GM18868 (cell line): Measurements from ENCODE around the gene EME2.

Experiments used
- ATAC-seq: cut with Tn5 transposase; IDR thresholded peaks from one replicate; pipeline ENCODE4 v1.9.1; 2021; ENCODE audit warnings: mild to moderate bottlenecking, moderate library complexity; ENCODE audit not compliant: unreplicated experiment

Gene EME2

DNA sequence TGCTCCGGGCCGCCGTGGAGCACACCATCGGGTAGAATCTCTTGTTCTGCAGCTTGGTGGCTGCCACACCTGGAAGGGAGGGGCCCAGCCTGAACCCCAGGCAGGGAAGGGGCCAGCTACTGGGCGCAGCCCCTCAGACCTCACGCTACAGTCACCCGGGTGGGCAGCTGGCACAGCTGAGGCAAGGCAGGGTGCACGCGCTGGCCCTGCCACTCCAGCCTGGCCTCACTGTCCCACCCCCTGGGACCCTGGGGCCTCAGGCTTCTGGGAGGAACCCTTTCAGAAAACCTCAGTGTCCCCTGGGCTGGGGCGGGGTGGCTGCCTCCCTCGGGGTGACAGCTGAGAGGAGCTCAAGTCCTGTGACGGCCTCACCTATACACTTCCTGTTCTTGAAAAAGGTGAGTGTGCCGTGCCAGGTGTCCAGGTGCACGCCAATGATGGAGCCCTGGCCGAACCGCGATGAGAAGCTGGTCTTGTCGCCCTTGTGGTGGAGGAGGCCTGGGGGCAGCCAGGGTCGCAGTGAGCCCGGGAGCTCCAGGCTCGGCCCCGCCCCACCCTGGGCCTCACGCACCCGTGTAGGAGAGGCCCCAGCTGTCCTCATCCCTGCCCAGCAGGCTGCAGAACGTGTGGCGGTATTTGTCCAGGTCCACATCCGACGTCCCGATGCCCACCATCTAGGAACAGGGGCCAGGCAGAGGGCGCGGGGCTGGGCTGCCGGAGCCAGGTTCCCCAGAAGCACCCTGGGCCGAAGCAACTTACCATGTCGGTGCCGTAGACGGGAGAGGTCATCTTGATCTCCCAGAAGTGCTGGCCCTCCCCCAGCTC, 5.0 kb downstream of the EME2 start:
- ATAC-seq: no peak

DNA sequence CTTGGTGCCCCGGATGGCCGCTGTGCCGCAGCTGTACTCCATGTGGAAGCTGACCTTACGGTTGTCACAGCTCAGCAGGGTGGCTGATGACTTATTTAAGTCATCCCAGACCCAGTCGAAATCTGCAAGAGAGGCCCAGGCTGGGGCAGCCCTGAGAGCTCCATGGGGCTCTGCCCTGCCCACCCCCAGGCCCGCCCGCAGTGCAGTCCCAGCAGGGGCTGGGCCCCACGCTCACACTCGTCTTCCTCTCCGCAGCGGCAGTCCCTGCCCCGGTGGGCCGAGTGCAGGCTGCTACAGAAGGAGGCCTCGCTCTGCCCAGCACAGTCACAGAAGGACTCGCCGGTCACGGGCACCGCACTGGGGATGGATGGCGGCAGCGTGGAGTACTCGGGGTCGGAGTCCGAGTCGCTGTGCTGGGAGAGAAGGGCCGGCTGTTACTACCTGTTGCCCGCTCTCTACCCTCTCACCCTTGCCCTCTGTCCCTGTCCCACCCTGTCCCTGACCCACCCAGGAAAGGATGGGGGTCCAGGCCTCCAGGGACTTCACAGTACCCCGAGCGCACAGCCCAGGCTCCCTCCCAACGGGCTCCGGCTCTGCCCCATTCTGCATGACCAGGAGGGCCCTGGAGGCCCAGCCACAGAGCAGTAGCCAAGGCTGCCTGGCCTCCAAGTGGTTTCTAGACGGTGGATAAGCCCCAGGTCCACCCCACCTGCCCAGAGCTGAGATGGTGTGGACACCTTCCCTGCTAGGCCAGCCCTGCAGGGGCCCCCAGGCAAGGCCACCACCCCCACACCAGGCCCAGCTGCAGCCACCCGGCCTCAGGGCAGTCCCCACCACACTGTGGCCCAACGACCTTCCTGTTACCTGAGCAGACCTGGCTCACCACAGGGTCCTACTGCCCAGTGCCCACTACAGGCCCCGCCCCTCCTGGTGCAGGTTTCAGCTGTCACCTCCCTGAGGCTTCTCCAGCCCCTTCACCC, 5.9 kb downstream of the EME2 start:
- no peak for ATAC-seq

DNA sequence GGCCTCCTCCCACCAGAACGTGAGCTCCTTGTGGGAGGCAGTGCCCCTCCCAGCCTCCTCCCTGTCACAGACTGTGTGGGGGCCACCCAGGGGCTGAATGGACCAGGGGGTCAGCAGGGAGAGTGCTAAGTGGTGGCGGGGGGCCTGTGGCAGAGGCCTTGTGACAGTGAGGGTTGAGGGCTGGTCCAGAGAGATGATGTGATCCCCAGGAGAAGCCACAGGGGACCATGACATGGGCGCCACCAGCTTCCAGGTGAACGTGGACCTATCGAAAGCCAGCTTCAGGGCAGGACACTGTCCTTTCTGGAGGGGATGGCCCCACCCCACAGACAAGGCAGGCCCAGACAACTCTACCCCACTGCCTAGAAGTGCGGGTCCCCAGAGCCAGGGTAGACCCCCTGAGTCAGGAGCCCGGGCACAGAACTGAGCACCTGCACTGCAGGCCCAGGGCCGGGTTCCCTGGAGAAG, 6.7 kb downstream of the EME2 start:
- ATAC-seq: no peak

DNA sequence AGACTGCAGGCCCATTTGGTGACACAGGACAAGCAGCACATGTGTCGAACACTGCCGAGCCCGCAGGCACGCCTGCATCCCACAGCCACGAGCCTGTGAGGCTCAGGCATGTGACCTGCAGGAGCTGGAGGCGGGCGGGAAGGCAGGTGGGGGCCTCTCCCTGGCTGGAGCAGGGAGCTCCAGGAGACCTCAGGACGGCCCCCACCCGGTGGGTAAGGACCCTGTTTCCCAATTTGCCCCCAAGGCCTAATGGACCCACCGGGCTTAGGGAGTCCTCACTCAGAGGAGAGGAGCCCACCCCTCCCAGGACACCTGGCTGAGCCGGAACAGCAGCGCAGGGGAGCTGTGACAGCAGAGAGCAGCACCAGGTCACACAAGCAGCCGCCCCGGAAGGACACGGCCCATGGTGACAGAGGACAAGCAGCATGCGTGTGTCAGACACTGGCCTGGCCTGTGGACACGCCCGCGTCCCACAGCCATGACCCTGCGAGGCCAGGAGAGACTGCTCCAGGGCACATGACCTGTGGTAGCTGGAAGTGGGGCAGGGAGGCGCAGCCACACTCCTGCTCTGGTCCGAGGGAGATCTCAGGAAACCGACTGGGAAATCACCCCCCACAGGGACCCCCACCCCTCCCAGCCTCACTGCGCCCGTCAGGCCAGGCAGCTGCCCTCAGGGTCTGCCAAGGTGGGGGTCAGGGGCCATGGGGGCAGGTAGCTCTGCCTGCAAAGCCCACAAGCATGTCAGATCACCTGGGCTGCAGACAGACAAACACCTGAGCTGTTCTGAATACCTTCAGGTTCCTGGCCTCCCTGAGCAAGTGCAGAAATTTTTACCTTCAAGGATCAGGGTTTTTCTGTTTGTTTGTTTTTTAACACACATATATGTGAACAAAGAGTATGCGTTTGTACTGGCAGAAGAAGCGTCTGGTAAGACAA, 7.4 kb downstream of the EME2 start:
- ATAC-seq: no peak

DNA sequence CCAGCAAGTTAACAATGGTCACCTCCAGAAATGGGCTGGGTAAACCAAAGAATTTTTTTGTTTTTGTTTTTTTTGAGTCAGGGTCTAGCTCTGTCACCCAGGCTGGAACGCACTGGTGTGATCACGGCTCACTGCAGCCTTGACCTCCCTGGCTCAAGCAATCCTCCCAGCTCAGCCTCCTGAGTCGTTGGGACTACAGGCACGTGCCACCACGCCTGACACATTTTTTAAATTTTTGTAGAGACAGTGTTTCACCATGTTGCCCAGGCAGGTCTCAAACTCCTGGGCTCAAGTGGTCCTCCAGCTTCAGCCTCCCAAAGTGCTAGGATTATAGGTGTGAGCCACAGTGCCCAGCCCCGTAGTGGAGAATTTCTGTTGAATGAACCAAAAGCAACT, 8.1 kb downstream of the EME2 start:
- ATAC-seq: no peak

DNA sequence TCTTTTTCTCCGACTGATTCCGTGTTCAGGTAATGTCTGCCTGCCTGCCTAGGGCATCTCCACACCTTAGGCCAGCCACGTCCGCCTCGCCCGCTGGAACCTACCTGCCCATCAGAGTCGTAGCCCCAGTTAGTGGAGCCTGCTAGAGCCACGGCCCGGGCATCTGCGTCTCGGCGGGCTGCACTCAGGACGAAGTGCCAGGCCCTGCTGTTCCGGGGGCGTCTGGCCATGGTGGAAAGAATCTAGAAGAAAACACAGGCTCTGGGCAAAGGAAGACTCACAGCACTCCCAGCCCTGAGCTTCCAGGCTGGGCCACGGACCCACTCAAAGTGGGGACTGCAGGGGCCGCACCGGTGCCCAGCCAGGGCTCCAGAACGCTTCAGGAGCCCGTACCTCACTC, 8.6 kb downstream of the EME2 start:
- no peak for ATAC-seq

DNA sequence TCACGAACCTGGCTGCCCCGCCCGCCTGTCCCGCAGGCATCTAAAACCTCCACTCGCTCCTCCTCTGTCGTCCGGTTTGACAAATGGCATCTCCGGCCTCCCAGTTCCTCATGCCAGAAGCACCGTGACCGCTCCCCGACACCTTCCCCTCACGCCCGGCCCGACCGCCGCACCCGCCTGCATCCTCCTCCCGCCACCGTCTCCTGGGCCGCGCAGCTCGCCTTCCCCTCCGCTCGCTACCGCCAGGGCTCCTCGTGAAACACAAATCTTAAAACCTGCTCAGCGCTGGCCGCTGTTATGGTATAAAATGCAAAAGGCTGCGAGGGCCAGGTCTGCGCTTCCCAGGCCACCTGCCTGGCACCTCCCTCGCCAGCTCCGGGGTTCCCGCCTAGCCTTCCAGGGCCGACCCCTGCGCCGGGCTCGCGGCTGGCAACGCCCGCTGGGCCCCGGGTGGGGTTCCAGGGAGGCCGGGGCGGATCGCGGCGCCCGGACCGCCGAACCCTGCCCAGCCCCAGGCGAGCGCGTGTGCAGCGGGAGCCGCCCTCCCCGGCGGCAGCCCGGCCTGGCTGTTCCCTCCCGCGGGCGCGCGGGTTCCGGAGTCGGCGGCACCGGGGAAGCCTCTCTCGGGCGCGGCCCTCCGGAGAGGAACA, 9.3 kb downstream of the EME2 start:
- peak; percentile 4 for ATAC-seq

DNA sequence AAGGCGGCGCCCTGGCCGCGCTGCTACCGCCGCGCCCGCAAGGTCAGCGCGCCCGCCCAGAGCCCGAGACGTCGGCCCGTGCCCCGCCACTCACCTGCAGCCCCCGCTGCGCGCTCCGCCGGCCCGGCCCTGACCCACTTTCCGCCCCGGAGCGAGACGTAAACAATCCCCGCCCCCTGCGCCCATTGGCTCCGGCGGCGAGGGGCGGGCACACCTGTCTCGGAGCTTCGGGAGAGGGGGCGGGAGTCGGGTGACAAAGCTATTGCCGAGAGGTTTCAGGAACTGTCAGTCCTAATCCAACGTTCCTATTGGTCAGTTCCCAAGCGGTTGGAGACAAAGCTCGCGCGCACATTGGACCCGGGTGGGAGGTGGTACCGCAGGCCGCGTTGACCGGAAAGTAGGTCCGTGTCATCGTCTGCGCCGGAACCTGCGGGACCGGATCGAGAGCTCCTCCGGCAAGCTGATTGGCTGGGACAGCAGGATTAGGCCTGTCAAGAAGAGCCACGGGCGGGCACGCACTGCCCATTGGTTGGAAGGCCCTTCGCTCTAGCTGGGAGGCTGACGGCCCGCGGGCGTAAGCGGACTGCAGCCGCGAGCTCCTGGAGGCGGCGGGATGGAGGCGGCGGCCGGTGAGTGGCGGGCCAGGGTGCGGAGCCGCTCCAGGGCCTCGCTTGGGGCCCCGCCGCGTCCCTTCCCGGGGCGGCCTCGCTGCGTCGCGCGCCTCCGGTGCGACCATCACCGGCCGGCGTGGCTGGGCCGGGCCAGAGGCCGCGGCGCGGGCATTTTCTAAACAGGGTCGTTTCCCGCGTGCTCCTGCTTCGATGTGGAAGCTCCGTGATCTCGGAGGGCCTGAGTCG, 10.0 kb downstream of the EME2 start, which contains the start of the genes NUBP2 and SPSB3:
TSS of gene NUBP2 (plus strand) at position 553 of the 857 bp plus-strand sequence. CDS start at position 614, 61 bp downstream.
TSS of gene SPSB3 (minus strand) at position 164 of the 857 bp plus-strand sequence. CDS start 1,088 bp downstream, outside the sequence.
- peak; percentile 84 for ATAC-seq

DNA sequence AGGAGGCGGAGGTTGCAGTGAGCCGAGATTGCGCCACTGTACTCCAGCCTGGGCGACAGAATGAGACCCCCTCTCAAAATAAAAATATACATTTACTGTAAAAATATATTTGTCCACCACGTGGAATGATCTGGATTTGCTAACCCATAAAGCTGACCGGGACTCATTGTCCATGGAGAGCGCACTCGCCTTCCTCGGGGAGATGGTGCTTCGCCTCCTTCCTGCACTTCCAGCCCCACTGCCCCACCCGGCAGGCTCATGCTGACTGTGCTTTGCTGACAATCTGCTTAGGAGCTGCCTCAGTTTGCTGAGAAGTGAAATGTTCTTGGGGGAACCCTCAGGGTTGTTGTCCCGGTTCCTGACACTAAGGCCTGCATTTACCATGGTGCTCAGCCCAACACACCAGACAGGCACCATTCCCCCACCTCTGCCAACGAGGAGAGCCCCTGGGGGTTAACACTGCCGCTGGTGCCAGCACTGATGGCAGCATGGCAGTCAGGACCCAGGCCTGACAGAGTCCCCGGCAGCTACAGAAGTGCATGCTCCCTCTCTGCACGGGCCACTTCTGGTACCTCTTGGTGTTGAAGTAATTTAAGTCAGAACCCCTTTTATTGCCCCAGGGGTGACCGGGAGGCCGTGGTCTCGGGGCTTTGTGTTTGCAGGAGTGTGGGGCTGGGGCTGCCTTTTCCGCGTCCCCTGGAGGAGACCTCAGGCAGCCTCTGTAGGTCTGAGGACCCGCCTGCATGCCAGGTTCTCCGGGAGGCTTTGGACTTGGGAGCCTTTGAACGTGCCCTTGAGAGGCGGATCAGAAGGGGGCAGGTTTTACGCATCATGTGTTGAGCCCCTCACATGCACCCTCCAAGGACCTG, 12.6 kb downstream of the EME2 start:
- ATAC-seq: no peak

DNA sequence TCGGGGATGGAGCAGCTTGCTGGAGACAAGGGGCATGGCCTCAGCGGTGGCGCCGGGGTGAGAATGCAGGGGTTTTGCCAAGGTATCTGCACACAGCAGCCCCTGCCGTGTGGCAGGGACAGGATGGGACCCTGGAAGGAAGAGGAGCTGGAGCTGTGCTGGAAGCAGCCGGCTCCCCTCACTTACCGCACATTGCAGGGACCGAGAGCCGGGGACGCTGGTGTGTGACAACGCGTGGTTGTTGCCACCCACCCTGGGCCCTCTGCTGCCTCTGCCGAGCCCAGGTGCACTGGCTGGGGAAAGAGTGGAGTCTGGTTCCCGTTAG, 13.2 kb downstream of the EME2 start:
- no peak for ATAC-seq

DNA sequence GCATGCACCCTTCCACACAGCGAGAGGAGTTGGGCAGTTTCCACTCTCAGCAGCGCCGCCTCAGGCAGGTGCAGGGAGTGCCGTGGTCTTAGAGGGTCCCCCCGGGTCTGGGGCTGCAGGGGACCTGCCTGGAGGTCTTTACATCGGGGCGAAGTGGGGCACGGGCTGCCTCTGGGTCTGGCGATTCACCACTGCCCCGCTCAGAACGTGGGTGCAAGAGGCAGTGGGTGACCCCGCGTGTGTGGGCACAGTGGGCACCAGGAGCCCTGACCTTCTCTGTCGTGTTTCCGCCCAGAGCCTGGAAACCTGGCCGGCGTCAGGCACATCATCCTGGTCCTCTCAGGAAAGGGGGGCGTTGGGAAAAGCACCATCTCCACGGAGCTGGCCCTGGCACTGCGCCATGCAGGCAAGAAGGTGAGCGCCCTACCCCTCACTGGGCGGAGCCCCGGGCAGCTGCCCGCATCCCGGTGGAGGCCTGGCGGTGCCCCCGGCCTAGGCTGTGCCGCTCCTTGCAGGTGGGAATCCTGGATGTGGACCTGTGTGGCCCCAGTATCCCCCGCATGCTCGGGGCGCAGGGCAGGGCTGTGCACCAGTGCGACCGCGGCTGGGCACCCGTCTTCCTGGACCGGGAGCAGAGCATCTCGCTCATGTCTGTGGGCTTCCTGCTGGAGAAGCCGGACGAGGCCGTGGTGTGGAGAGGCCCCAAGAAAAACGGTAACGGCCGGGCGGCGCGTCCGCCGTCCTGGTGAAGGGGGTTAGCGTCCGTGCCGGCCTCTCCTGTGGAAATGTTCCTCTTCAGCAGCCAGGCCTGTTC, 13.8 kb downstream of the EME2 start:
- no peak for ATAC-seq

DNA sequence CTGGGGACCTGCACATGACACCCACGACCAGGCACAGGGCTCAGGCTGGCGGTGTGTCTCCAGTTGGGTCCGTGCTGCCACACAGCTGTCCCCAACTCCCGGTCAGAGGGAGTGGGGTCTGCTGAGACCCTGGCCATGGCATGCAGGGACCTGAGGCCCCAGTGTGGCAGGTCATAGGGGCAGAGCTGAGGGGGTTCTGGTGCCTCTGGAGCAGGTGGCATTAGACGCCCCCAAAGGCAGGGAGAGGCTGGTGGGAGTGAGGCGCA, 14.4 kb downstream of the EME2 start:
- ATAC-seq: no peak

DNA sequence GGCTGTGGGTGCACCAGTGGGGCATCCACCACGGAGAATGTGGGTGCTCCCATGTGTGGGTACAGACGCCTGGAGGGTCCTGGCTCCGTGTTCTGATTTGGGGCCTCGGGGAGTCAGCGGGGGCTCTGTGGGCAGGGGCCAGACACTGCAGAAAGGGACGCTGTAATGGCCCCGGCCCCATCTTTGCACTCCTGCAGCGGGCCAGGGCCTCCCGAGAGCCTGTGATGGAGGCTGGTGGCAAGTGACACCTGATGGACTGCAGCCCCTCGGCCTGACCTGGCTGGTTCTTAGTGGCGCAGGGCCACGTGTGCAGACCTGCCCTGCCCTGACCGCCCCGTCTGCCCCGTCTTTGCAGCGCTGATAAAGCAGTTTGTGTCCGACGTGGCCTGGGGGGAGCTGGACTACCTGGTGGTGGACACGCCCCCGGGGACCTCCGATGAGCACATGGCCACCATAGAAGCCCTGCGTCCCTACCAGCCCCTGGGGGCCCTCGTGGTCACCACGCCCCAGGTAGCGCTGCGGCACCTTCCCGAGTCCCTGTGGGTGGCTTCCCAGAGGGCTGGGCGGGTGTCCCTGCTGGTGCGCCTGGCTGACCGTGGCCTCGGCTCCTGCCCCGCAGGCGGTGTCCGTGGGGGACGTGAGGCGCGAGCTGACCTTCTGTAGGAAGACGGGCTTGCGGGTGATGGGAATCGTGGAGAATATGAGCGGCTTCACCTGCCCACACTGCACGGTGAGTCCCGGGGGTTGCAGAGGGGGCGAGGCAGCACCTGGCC, 14.9 kb downstream of the EME2 start:
- ATAC-seq: no peak

DNA sequence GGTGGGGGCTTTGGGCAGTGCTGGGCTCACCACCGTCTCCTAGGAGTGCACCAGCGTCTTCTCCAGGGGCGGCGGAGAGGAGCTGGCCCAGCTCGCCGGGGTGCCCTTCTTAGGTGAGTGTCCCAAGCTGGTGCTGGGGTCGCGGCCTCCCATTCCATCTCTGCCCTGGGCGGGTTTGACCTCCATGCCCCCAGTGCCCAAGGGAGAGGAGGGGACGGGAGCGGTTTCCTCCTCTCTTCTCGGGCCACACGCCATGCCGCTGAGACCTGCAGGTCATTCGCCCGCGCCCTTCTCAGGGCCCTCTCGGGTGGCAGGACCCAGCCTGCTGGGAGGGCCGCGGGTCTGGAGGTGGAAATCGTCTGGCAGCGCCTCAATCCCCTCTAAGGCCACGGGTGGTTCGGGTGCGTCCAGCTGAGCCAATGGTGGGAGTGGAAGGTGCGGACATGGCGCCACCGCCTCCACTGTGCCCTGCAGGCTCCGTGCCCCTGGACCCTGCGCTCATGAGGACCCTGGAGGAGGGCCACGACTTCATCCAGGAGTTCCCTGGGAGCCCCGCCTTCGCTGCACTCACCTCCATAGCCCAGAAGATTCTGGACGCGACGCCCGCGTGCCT, 15.6 kb downstream of the EME2 start:
- ATAC-seq: no peak

DNA sequence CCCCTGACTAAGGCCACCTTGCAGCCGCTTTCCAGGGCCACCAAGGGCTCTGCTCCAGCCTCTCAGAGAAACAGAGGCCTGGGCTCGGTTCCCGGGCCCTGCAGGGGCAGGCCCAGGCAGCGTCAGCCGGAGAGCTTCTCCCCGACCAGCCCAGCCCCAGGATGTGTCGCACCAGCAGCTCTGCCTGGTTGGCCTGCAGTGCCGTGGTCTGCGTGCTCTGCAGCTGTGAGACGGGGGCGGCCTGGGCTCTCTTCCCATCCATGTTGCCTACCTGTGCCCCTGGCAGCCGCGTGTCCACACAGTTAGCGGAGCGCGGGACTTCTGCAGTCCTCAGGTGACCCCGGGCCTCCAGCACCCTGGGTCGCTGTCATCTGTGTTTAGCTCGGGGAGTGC, 16.1 kb downstream of the EME2 start:
- no peak for ATAC-seq

DNA sequence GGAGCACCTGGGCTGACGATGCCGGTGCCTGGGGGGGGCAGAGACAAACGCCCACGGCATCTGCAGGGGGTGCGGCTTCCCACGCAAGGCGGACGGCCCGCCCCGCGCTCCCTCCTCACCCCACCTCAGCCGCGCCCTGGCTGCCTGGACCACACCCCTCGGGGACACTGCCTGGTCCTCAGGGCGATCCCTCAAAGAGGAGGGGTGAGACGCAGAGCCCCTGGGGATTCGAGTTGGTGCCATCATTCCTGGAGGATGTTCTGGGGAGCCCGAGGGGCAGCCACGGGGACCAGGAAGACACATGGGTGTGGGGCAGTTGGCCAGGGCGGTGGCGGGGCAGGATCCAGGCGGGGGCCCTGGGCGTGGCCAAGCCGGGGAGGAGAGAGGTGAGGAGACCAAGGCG, 17.0 kb downstream of the EME2 start:
- no peak for ATAC-seq

DNA sequence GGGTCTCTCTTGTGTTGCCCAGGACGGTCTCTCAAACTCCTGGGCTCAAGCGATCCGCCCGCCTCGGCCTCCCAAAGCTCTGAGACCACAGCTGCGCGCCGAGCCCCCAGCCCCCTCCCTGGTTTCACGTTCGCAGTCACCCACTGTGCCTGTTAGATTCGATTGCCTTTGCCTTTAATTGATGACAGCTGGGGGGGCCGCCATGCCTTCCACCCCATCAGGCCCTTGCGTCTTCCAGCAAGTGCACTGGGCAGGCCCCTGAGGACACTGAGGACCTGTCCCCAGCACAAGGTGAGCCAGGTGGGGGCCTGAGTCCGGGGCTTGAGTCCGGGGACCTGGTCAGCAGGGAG, 17.6 kb downstream of the EME2 start:
- no peak for ATAC-seq
